ENCODE measurements around the gene GPR176.

GRCh38 chr15:39939487-39940452, 19.7 kb upstream of the GPR176 start:
- TF ChIP-seq CTCF (conservative IDR thresholded peaks at IDR 0.05; ENCODE audit: low read length) (no peak), EZH2phosphoT487 (IDR thresholded peaks at IDR 0.05; ENCODE audit: borderline replicate concordance, low read depth, low read length) (no peak)

Measured in OCI-LY7 (cell line).